HepG2 (cell line): ENCODE data around the gene FALEC. TPM values are rescaled to one million over a fixed set of nuclear protein-coding genes. Genes with fewer than 3 reads are reported as not detected.

Source experiments
- ATF2 ChIP-seq: sonication (generic); formaldehyde crosslinking; IDR thresholded peaks from 2 replicates; pipeline ENCODE4 v1.4.0; 2020; ENCODE audit warnings: missing genetic modification reagents
- CEBPG ChIP-seq: IDR thresholded peaks from 2 replicates; pipeline ENCODE4 v1.6.1; 2016
- EHMT2 ChIP-seq: fragments of 200-600 bp; sonication (generic); IDR thresholded peaks from 2 replicates; pipeline ENCODE4 v1.7.0; 2017; ENCODE audit warnings: antibody characterized with exemption, low read depth, low read length, borderline replicate concordance
- FUBP1 ChIP-seq: sonication (generic); formaldehyde crosslinking; IDR thresholded peaks from 2 replicates; pipeline ENCODE4 v1.5.1; 2020; ENCODE audit warnings: missing genetic modification reagents, mild to moderate bottlenecking, borderline replicate concordance
- KDM3A ChIP-seq: IDR thresholded peaks from 2 replicates; pipeline ENCODE4 v1.6.1; 2018; ENCODE audit warnings: low read depth, missing compliant biosample characterization
- KLF11 ChIP-seq: IDR thresholded peaks from 2 replicates; pipeline ENCODE4 v1.6.1; 2016; ENCODE audit warnings: missing compliant biosample characterization
- MXD4 ChIP-seq: IDR thresholded peaks from 2 replicates; pipeline ENCODE4 v1.6.1; 2016; ENCODE audit warnings: mild to moderate bottlenecking, missing biosample characterization, missing genetic modification reagents
- PRDM10 ChIP-seq: sonication (generic); formaldehyde crosslinking; IDR thresholded peaks from 2 replicates; pipeline ENCODE4 v1.4.0; 2020; ENCODE audit warnings: low read depth, missing genetic modification reagents
- RBM39 ChIP-seq: fragments of 200-400 bp; formaldehyde crosslinking; IDR thresholded peaks from one replicate; pipeline ENCODE4 v1.6.1; 2018; ENCODE audit warnings: antibody characterized with exemption, mild to moderate bottlenecking, low read depth, low read length; ENCODE audit not compliant: poor library complexity, severe bottlenecking
- RCOR2 ChIP-seq: IDR thresholded peaks from 2 replicates; pipeline ENCODE4 v1.6.1; 2016; ENCODE audit warnings: missing biosample characterization, missing genetic modification reagents
- STAT6 ChIP-seq: sonication (generic); formaldehyde crosslinking; IDR thresholded peaks from 2 replicates; pipeline ENCODE4 v1.4.0; 2020; ENCODE audit warnings: missing genetic modification reagents, mild to moderate bottlenecking, borderline replicate concordance
- TIGD3 ChIP-seq: sonication (generic); formaldehyde crosslinking; IDR thresholded peaks from 2 replicates; pipeline ENCODE4 v1.5.1; 2020; ENCODE audit warnings: mild to moderate bottlenecking, missing genetic modification reagents, borderline replicate concordance
- ZNF30 ChIP-seq: sonication (generic); formaldehyde crosslinking; IDR thresholded peaks from 2 replicates; pipeline ENCODE4 v1.5.0; 2020; ENCODE audit warnings: mild to moderate bottlenecking, missing genetic modification reagents
- ZNF337 ChIP-seq: sonication (generic); formaldehyde crosslinking; IDR thresholded peaks from 2 replicates; pipeline ENCODE4 v1.5.1; 2020; ENCODE audit warnings: missing genetic modification reagents, low read depth, mild to moderate bottlenecking, borderline replicate concordance
- ZNF605 ChIP-seq: sonication (generic); formaldehyde crosslinking; IDR thresholded peaks from 2 replicates; pipeline ENCODE4 v1.8.0; 2022; ENCODE audit warnings: mild to moderate bottlenecking, missing genetic modification reagents
- ZNF777 ChIP-seq: sonication (generic); formaldehyde crosslinking; IDR thresholded peaks from 2 replicates; pipeline ENCODE4 v1.4.0; 2020; ENCODE audit warnings: missing genetic modification reagents
- ZNF879 ChIP-seq: sonication (generic); formaldehyde crosslinking; IDR thresholded peaks from 2 replicates; pipeline ENCODE4 v1.8.1; 2023; ENCODE audit warnings: missing genetic modification reagents
- polyA plus RNA-seq, 8 experiments: library from polyadenylated mRNA; depleted of rRNA in 3 of 8; stranded (reverse) in 7 of 8; unstranded in 1 of 8; fragments of >200 nt; fragmentation: Illumina TruSeq in 4 of 8; extraction: Trizol in 4 of 8; gene quantifications; 2 replicates each; pipeline versions ENCODE4 v1.2.1 to v1.2.3, GENCODE V29; 2011 to 2016; ENCODE audit warnings: low read depth in 4 of 8, missing spikeins in 1 of 8, mixed read lengths in 1 of 8; ENCODE audit not compliant: insufficient read depth in 1 of 8
- total RNA-seq, 5 experiments: library from RNA; depleted of rRNA; stranded (reverse); fragments of >200 nt; fragmentation: Illumina TruSeq; extraction: Trizol; gene quantifications; 2 replicates each; pipeline ENCODE4 v1.2.3, GENCODE V29; 2016; ENCODE audit warnings: low read depth in 1 of 5

The FALEC gene
- total and polyA plus RNA-seq, 2 of the 13 experiments (the other 11 are each of a cell fraction or from before 2014, with no cell fraction given) = 0.33 to 0.71 TPM

GRCh38 chr1:150552128-150552910 lies 36.8 kb downstream of the FALEC start (continued):
- 0 out of 2 replicates have a peak, but pooled peaks have one; percentile 49 for TF ChIP-seq MXD4 (CRISPR knock-in tag)
- TF ChIP-seq FUBP1 (CRISPR knock-in tag) = no peak
- TF ChIP-seq ATF2 (CRISPR knock-in tag) = peak; percentile 29; the same call in 1 of the 2 replicates
- no peak for TF ChIP-seq TIGD3 (CRISPR knock-in tag)
- 0 out of 2 replicates have a peak, but pooled peaks have one; percentile 19 for TF ChIP-seq ZNF337 (CRISPR knock-in tag)
- TF ChIP-seq KLF11 (CRISPR knock-in tag) = no peak; the same call in 1 of the 2 replicates
- TF ChIP-seq ZNF777 (CRISPR knock-in tag) = no peak; the same call in 1 of the 2 replicates
- peak; percentile 95 for TF ChIP-seq CEBPG (CRISPR knock-in tag)
- TF ChIP-seq ZNF879 = no peak
- no peak for TF ChIP-seq RBM39
- 0 out of 2 replicates have a peak, but pooled peaks have one; percentile 52 for TF ChIP-seq ZNF605 (CRISPR knock-in tag)
- TF ChIP-seq PRDM10 (CRISPR knock-in tag) = peak; percentile 67; the same call in 1 of the 2 replicates
- TF ChIP-seq RCOR2 (CRISPR knock-in tag) = no peak
- no peak for TF ChIP-seq EHMT2
- TF ChIP-seq KDM3A = no peak
- no peak for TF ChIP-seq STAT6 (CRISPR knock-in tag)
- no peak for TF ChIP-seq ZNF30 (CRISPR knock-in tag)
